HuH-7.5 (cell line): ENCODE data around the gene FCN2.

Experiments
- DNase-seq: peaks from one replicate; pipeline ENCODE4 v3.0.0; 2011; ENCODE audit warnings: low spot score

FCN2 gene

GRCh38 chr9:134869554-134870300 is 10.9 kb upstream of the FCN2 start:
- DNase-seq, result no peak

- DNase-seq, result no peak
Measured at GRCh38 chr9:134870301-134870694, 10.3 kb upstream of the FCN2 start.

DNA sequence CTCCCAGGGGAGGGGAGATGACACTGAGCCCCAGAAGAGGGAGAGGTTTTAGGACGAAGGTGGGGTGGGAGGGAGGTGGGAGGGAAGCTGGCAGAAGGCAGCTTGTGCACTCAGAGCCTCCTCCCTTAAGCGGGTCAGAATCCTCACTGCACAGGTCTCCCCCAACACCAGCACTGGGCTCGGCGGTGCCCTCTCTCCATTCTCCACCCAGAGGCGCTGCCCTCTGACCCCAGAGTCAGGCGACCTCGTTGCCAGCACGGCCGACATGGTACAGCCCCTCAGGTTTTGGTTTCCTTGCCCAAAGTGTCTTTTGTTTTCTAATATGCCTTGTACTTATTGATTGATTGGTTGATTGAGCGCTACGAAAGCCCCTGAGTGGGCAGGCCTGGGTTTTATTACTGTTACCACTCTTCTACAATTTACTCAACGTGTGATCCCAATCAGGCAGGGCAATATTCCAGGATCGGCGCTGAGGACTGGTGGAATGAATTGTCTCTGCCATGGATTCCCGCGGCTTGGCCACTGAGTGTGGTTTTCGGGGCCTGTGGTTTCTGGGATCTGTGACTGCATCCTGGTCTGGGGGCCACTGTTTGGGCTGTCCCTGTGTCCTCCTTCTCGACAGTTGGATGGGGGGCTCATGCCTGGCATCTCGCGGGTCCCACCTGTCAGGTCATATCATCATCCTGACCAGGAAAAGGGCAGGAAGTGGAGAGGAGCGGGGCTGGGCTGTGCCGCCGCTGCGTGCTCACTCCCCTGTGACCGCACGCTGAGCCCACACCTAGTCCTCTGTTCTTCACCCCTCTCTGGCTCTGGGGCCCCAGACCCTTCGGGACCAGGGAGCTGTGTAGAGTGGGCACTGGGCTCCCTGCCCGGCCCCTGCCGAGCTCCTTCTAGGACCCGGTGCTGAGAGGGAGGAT is 9.6 kb upstream of the FCN2 start:
- no peak for DNase-seq

DNA sequence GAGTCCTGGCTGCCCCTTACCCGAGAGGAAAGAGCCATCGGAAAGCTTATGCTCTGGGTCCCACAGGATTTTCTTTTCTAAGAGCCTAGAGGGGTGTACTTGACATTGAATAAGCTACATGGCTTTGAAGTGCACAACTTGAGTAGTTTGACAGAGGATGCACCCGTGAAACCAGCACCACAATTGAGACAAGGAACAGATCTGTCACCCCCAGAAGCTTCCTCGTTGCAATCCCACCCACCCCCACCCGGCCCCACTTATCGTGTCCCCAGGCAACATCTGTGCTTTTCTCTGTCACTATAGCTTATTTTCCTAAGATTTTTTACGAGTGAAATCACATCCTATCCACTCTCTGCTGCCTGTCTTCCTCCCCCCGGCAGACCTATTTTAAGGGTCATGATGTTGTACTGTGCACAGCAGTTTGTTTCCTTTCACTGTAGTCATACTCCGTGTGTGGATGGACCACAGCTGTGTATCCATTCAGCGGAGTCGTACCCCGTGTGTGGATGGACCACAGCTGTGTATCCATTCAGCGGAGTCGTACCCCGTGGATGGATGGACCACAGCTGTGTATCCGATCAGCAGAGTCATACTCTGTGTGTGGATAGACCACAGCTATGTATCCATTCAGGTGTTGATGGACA is 8.8 kb upstream of the FCN2 start:
- no peak for DNase-seq

GRCh38 chr9:134872482-134873231 is 8.0 kb upstream of the FCN2 start:
- no peak for DNase-seq

DNA sequence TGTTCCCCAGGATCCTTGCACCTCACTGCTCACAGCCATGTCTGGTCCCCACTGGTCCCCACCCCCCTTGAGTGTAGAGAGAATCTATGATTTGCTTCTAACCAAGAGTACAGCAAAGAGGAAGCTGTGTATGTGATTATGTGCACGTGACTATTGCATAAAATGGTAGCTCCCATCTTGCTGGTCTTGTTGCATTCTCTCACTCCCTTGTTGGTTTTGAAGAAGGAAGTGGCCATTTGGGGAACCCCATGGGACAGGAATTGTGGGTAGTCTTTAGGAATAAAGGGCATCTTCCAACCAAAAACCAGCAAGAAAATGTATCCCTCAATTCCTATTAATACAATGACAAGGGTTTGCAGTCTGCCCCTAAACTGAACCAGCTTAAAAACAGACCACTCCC is 5.2 kb upstream of the FCN2 start:
- no peak for DNase-seq

DNA sequence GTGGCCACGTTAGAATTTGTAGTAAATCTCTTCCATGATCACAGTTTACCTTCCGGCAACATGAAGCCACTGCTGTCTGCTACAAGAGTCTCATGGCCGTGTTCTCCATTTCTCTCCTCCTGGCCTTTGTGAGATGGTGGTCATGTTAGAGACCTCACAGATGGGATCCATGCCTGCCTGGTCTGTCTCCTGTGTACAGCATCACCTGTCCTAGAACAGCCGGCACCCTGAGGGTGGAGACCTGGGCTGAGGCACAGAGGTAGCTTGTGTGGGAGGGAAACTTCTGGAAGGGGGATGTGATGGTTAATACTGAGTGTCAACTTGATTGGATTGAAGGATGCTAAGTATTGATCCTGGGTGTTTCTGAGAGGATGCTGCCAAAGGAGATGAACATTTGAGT is 3.1 kb upstream of the FCN2 start:
- no peak for DNase-seq

DNA sequence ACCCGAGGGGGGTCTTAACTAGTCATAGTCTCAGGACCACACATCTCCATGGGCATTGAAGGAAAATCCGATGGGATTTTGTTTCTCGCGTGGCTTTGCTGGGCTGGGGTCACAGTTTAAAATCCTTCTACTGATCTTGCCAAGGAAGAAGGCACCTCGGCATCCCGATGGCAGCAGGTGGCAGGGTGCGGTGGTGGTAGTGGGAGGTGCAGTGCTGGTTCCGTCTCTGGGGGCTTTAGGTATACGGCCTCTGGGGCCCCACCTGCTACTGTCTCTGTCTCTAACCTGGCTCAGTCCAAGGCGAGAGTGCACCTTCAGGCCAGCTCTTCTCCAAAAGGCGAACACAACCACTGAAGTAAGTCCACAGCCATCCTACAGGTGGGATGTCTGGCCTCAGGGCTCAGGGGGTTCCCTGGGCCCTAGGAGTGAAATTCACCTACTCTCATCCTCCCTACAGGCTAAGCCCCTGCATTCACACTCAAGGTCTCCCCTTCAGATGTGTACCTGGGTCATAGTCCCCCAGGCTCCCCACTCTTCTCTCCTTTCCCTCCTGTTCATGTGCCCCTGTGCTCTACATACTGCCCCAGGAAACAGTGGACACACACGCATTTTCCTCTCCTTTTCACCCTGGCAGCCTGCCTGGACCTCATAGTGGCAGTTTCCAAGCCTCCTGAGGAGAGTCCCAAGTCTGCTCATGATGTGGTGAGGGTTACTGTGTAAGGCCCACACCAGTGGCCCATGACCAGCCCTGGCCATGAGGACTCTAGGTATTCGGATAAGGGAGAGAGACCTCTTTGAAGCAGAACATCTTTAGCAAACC is 736 bp upstream of the FCN2 start:
- no peak for DNase-seq

- no peak for DNase-seq
Measured at GRCh38 chr9:134881313-134881670, 682 bp downstream of the FCN2 start.

- no peak for DNase-seq
Measured at GRCh38 chr9:134882204-134882785, 1.7 kb downstream of the FCN2 start.

GRCh38 chr9:134883040-134883782 is 2.6 kb downstream of the FCN2 start:
- DNase-seq, result no peak

DNA sequence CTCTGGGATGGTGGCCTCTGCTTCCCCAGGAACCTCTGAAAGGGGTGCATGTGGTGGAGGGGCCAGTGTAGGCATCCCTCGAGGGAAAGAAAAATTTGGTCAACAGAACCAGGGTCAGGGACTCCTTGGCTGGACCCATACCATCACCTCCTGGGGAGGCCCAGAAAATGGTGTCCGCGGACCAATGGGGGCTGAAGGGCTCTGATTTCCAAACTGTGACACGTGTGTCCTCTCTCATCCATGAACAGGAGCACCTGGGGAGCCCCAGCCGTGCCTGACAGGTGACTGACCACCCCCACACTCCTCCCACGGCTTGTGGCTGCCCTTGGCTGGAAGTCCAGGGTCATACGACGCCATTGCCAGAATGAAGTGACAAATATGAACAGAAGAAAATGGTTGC is 3.9 kb downstream of the FCN2 start:
- DNase-seq, result no peak

GRCh38 chr9:134885001-134885678 is 4.5 kb downstream of the FCN2 start:
- DNase-seq, result no peak

DNA sequence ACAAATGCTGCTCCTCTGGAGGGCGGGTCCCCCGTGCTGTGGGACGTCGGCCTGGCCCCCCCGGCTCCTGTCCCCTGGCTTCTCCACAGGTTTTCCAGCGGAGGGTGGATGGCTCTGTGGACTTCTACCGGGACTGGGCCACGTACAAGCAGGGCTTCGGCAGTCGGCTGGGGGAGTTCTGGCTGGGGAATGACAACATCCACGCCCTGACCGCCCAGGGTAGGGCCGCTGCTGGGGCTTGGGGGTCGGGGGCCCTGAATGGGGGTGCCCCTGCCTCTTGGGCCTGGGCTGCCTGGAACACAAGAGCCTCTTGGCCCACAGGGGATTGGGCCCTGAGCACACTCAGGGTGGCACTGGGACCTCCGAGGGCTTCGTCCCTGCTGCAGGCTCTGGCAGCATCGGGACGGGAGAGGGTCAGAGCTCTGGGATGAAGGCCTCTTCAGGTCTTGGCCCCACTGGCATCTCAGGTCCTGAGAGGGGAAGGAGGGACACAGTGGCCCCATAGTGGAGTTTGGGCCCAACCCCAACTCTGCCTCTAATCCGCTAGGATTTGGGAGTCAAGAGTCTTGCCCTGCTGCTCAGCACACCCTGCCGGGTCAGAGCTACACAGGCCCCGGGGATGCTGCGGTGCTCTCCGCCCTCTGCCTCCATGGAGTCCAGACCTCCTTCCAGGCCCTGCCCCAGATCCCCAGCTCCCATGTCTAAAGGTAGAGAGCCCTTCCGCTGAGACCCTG is 5.2 kb downstream of the FCN2 start:
- no peak for DNase-seq

GRCh38 chr9:134886413-134886913 is 5.9 kb downstream of the FCN2 start:
- DNase-seq, result no peak

DNA sequence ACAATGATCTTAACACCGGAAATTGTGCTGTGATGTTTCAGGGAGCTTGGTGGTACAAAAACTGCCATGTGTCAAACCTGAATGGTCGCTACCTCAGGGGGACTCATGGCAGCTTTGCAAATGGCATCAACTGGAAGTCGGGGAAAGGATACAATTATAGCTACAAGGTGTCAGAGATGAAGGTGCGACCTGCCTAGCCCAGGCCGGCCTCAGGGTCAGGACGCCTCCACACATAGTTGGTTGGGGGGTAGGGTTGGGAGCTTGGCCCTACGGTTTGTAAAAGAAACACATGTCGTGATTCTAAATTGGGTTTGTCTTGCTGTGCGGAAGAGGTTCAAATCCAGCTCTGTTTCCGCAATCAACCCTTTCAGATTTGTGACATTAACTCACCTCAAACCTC is 6.6 kb downstream of the FCN2 start:
- no peak for DNase-seq

GRCh38 chr9:134887686-134888602 is 7.3 kb downstream of the FCN2 start:
- no peak for DNase-seq
